Fibroblast of skin of right biceps (primary cell): ENCODE measurements around the gene DNAJB1.

Experiments used
- DNase-seq: peaks from one replicate; pipeline ENCODE4 v3.0.0-alpha.2; 2013

DNAJB1 gene

GRCh38 chr19:14495672-14496028, 22.5 kb downstream of the DNAJB1 start:
- no peak for DNase-seq

- no peak for DNase-seq
These were observed 23.1 kb downstream of the DNAJB1 start for GRCh38 chr19:14494910-14495671.

- no peak for DNase-seq
These were observed 23.8 kb downstream of the DNAJB1 start for GRCh38 chr19:14494411-14494810.

GRCh38 chr19:14492756-14493337, 25.4 kb downstream of the DNAJB1 start:
- no peak for DNase-seq

GRCh38 chr19:14487370-14488125, 30.6 kb downstream of the DNAJB1 start:
- DNase-seq, result no peak

GRCh38 chr19:14482172-14482941, 35.8 kb downstream of the DNAJB1 start:
- DNase-seq, result no peak

GRCh38 chr19:14480700-14481079, 37.5 kb downstream of the DNAJB1 start:
- peak; percentile 72 for DNase-seq

- peak; percentile 30 for DNase-seq
These were observed 38.1 kb downstream of the DNAJB1 start for GRCh38 chr19:14479975-14480699.

GRCh38 chr19:14479309-14479974, 38.8 kb downstream of the DNAJB1 start:
- DNase-seq, result no peak

- DNase-seq, result no peak
These were observed 40.1 kb downstream of the DNAJB1 start for GRCh38 chr19:14478113-14478545.

- DNase-seq, result peak; percentile 31
These were observed 40.6 kb downstream of the DNAJB1 start for GRCh38 chr19:14477418-14478112.

- DNase-seq, result peak; percentile 80
These were observed 41.4 kb downstream of the DNAJB1 start for GRCh38 chr19:14476673-14477401.

GRCh38 chr19:14476327-14476672, 41.9 kb downstream of the DNAJB1 start:
- no peak for DNase-seq

GRCh38 chr19:14475251-14476073, 42.7 kb downstream of the DNAJB1 start, which contains the start of gene PTGER1:
Gene PTGER1, minus strand, starts transcription at chr19:14475354. Its CDS starts 1,034 bp downstream, at chr19:14474320.
- DNase-seq, result peak; percentile 51

GRCh38 chr19:14474827-14475226, 43.4 kb downstream of the DNAJB1 start:
- no peak for DNase-seq

GRCh38 chr19:14473978-14474578, 44.1 kb downstream of the DNAJB1 start:
- DNase-seq, result no peak

GRCh38 chr19:14473073-14473977, 44.9 kb downstream of the DNAJB1 start:
- DNase-seq, result no peak
